K562 (cell line): Measurements from ENCODE around the gene FZD4. TPM values are rescaled to one million over a fixed set of nuclear protein-coding genes. Genes with fewer than 3 reads are reported as not detected.

Experiments
- ARNT ChIP-seq, 2 experiments: fragments of 450-650 bp; IDR thresholded peaks; 2 replicates each; pipeline ENCODE4 v1.6.1; 2016; ENCODE audit warnings: mild to moderate bottlenecking in 1 of 2
- ATF1 ChIP-seq, 2 experiments: fragments of 450-650 bp in 1 of 2; IDR thresholded peaks; 2 replicates each; pipeline ENCODE4 v1.6.1; 2016; ENCODE audit warnings: missing compliant biosample characterization in 1 of 2, missing genetic modification characterization in 1 of 2
- CREB3 ChIP-seq: fragments of 450-650 bp; conservative IDR thresholded peaks from 2 replicates; pipeline ENCODE4 v1.6.1; 2016; ENCODE audit warnings: missing genetic modification characterization, low read depth, mild to moderate bottlenecking, missing compliant biosample characterization, moderate library complexity
- ERF ChIP-seq: fragments of 450-650 bp; formaldehyde crosslinking; IDR thresholded peaks from 2 replicates; pipeline ENCODE4 v1.4.0; 2020; ENCODE audit warnings: mild to moderate bottlenecking, mixed read lengths
- HEY1 ChIP-seq: fragments of 250-450 bp; sonication (Bioruptor Pico); IDR thresholded peaks from 2 replicates; pipeline ENCODE4 v1.5.0; 2020; ENCODE audit warnings: mild to moderate bottlenecking, moderate library complexity, borderline replicate concordance
- KDM5B ChIP-seq: fragments of 200-600 bp; sonication (generic); IDR thresholded peaks from 2 replicates; pipeline ENCODE4 v1.6.1; 2012; ENCODE audit warnings: low read depth, mild to moderate bottlenecking, moderate library complexity, low read length, control low read depth, inconsistent platforms; ENCODE audit not compliant: insufficient replicate concordance
- MYC ChIP-seq, 2 experiments: fragments of 250-450 bp in 1 of 2; sonication (Bioruptor Pico) in 1 of 2; IDR thresholded peaks; 2 replicates each; pipeline versions ENCODE4 v1.5.1 to v1.6.1; 2012 to 2021; ENCODE audit warnings: low read depth in 2 of 2, borderline replicate concordance in 1 of 2, improper control_type of control experiment in 1 of 2, low read length in 1 of 2, mild to moderate bottlenecking in 1 of 2, moderate library complexity in 1 of 2
- PHF8 ChIP-seq: fragments of 200-600 bp; sonication (generic); IDR thresholded peaks from 2 replicates; pipeline ENCODE4 v1.6.1; 2012; ENCODE audit warnings: mixed run types, mild to moderate bottlenecking, inconsistent platforms, low read length, moderate library complexity, borderline replicate concordance
- POLR2B ChIP-seq: fragments of 450-650 bp; IDR thresholded peaks from 2 replicates; pipeline ENCODE4 v1.6.1; 2018; ENCODE audit warnings: low read depth; ENCODE audit not compliant: partially characterized antibody
- RBFOX2 ChIP-seq: fragments of 200-400 bp; formaldehyde crosslinking; IDR thresholded peaks from 2 replicates; pipeline ENCODE4 v1.6.1; 2017; ENCODE audit warnings: low read depth, mild to moderate bottlenecking, low read length, moderate library complexity
- TAF1 ChIP-seq: IDR thresholded peaks from 2 replicates; pipeline ENCODE4 v1.6.1; 2011; ENCODE audit warnings: mild to moderate bottlenecking, low read length, moderate library complexity; ENCODE audit not compliant: insufficient read depth, control insufficient read depth, severe bottlenecking; ENCODE audit errors: extremely low read depth
- TARDBP ChIP-seq: fragments of 450-650 bp; IDR thresholded peaks from 2 replicates; pipeline ENCODE4 v1.6.1; 2016
- ZBTB11 ChIP-seq, 3 experiments: fragments of 200-800 bp in 1 of 3; fragments of 250-450 bp in 1 of 3; fragments of 450-650 bp in 1 of 3; sonication (Bioruptor Pico) in 1 of 3; sonication (Bioruptor generic) in 1 of 3; formaldehyde crosslinking in 1 of 3; IDR thresholded peaks; 2 replicates each; pipeline versions ENCODE4 v1.6.1 to v1.8.0; 2016 to 2022; ENCODE audit warnings: mild to moderate bottlenecking in 2 of 3, missing genetic modification characterization in 2 of 3, missing compliant biosample characterization in 1 of 3, moderate library complexity in 1 of 3
- ZC3H4 ChIP-seq: sonication (generic); formaldehyde crosslinking; IDR thresholded peaks from 2 replicates; pipeline ENCODE4 v1.9.0; 2021; ENCODE audit warnings: missing genetic modification reagents, borderline replicate concordance
- ZFX ChIP-seq: sonication (generic); formaldehyde crosslinking; IDR thresholded peaks from 2 replicates; pipeline ENCODE4 v1.8.0; 2022; ENCODE audit warnings: mild to moderate bottlenecking, missing genetic modification reagents, moderate library complexity
- ZKSCAN3 ChIP-seq: fragments of 250-450 bp; sonication (Bioruptor Pico); IDR thresholded peaks from 2 replicates; pipeline ENCODE4 v1.4.0; 2020
- ZNF212 ChIP-seq: fragments of 450-650 bp; formaldehyde crosslinking; IDR thresholded peaks from 2 replicates; pipeline ENCODE4 v1.4.0; 2020; ENCODE audit warnings: mild to moderate bottlenecking
- ZNF740 ChIP-seq, 3 experiments: fragments of 200-800 bp in 1 of 3; sonication (Bioruptor generic) in 1 of 3; sonication (generic) in 1 of 3; formaldehyde crosslinking in 1 of 3; IDR thresholded peaks; 2 replicates each; pipeline versions ENCODE4 v1.6.1 to v1.8.0; 2016 to 2022; ENCODE audit warnings: mild to moderate bottlenecking in 2 of 3, missing compliant biosample characterization in 2 of 3, missing genetic modification characterization in 2 of 3, missing genetic modification reagents in 1 of 3
- polyA plus RNA-seq, 8 experiments: library from polyadenylated mRNA; depleted of rRNA in 4 of 8; stranded (reverse) in 5 of 8; unstranded in 3 of 8; fragments of >200 nt; fragmentation: Nextera tagmentation in 2 of 8; fragmentation: Illumina TruSeq in 1 of 8; extraction: Ambion mirVana in 2 of 8; extraction: Trizol in 1 of 8; gene quantifications; 2 replicates each; pipeline versions ENCODE4 v1.2.1 to v1.2.3, GENCODE V29; 2011 to 2014; ENCODE audit warnings: inconsistent platforms in 1 of 8, missing spikeins in 1 of 8
- total RNA-seq, 7 experiments: library from RNA; depleted of rRNA in 6 of 7; stranded (reverse); fragments of >200 nt in 6 of 7; fragmentation: Illumina TruSeq in 2 of 7; extraction: Trizol in 2 of 7; gene quantifications; 2 replicates each; pipeline versions ENCODE4 v1.2.1 to v1.2.3, GENCODE V29; 2011 to 2021; ENCODE audit warnings: low replicate concordance in 1 of 7

Gene FZD4
- total and polyA plus RNA-seq, 9 of the 15 experiments (the other 6 are each of a cell fraction or from before 2014, with no cell fraction given): 1.2 to 7.9 (median 5.8) TPM

GRCh38 chr11:86955361-86956120, at the start of gene FZD4 (continued):
- TF ChIP-seq MYC (IDR thresholded peaks at IDR 0.05; ENCODE audit: low read depth, low read length) (peak; percentile 25; the same call in 1 of the 2 replicates), MYC (CRISPR knock-in tag; IDR thresholded peaks at IDR 0.05; ENCODE audit: borderline replicate concordance, low read depth) (0 out of 2 replicates have a peak, but pooled peaks have one; percentile 22), TAF1 (peak; percentile 66), PHF8 (peak; percentile 64; the same call in 1 of the 2 replicates), RBFOX2 (peak; percentile 40; the same call in 1 of the 2 replicates), POLR2B (peak; percentile 28), CREB3 (tag) (no peak), ZBTB11 (CRISPR knock-in tag; IDR thresholded peaks at IDR 0.05) (peak in 1 of 3 experiments; percentile 65; a peak in 1 of 6 replicates), ZFX (CRISPR knock-in tag) (peak; percentile 65), TARDBP (no peak), ATF1 (CRISPR knock-in tag; IDR thresholded peaks at IDR 0.05) (no peak), ATF1 (tag; IDR thresholded peaks at IDR 0.05) (0 out of 2 replicates have a peak, but pooled peaks have one; percentile 22), ZKSCAN3 (CRISPR knock-in tag) (no peak), ZC3H4 (CRISPR knock-in tag) (no peak), HEY1 (CRISPR knock-in tag) (no peak; the same call in 1 of the 2 replicates), ZNF212 (no peak), ERF (CRISPR knock-in tag) (0 out of 2 replicates have a peak, but pooled peaks have one; percentile 60), ARNT (IDR thresholded peaks at IDR 0.05) (peak in 1 of 2 experiments; percentile 43; a peak in 1 of 4 replicates), ZNF740 (CRISPR knock-in tag; IDR thresholded peaks at IDR 0.05) (peak; percentile 64; the same call in 1 of the 2 replicates), ZNF740 (tag; IDR thresholded peaks at IDR 0.05) (no peak), KDM5B (peak; percentile 59)
